ENCODE results near the gene CDCP2.
"Not testable (repeated sequence)": the region's sequence is repeated elsewhere in the genome, so short reads cannot be mapped to it uniquely, and the experiment has no call there.

Gene CDCP2

DNA sequence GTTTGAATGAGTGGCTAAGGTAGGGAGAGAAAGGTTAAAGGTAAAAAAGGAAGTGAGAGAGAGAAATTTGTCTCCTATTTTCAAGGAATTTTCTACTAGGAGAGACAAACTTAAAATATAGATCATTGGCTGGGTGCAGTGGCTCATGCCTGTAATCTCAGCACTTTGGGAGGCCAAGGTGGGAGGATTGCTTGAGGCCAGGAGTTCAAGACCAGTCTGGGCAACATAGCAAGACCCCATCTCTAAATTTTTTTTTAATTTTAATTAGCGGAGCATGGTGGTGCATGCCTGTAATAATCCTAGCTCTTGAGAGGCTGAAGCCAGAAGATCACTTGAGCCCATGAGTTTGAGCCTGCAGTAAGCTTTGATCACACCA is 58.1 kb downstream of the CDCP2 start:
- H2AK5ac ChIP-seq (ENCODE audit: low read length, severe bottlenecking); H3K14ac ChIP-seq (ENCODE audit: low read length in 2 of 2); H3K4me3 ChIP-seq (ENCODE audit: insufficient read depth in 1 of 2, low read depth in 1 of 2, low read length in 2 of 2); H3K4me2 ChIP-seq (ENCODE audit: low read length, poor library complexity, severe bottlenecking); H2BK12ac ChIP-seq (ENCODE audit: low read length in 2 of 2); H3K23ac ChIP-seq (ENCODE audit: low read length in 2 of 2); H3K27me3 ChIP-seq (ENCODE audit: control insufficient read depth in 1 of 2, insufficient read depth in 1 of 2, low read length in 2 of 2); H3K18ac ChIP-seq (ENCODE audit: low read depth in 1 of 2, low read length in 2 of 2); DNase-seq; H3K27ac ChIP-seq (ENCODE audit: low read length, poor library complexity, severe bottlenecking); H3K4ac ChIP-seq (ENCODE audit: low read depth in 1 of 2, low read length in 2 of 2); H4K8ac ChIP-seq (ENCODE audit: low read length); H2BK5ac ChIP-seq (ENCODE audit: low read depth, low read length, poor library complexity, severe bottlenecking); H3K9me3 ChIP-seq (ENCODE audit: control insufficient read depth, low read length); H3K4me1 ChIP-seq (ENCODE audit: control insufficient read depth, insufficient read depth, low read depth, low read length); H2BK120ac ChIP-seq (ENCODE audit: low read depth, low read length); H3K79me1 ChIP-seq (replicated peaks; ENCODE audit: low read length, poor library complexity, severe bottlenecking); H2AFZ ChIP-seq (ENCODE audit: low read depth, low read length); H2BK15ac ChIP-seq (ENCODE audit: low read depth, poor library complexity, severe bottlenecking); H3K9ac ChIP-seq (ENCODE audit: low read length); H4K91ac ChIP-seq (ENCODE audit: low read length): not testable (repeated sequence)
- H3K36me3 ChIP-seq (ENCODE audit: control insufficient read depth in 1 of 2, insufficient read depth in 2 of 2, low read depth in 1 of 2, low read length in 2 of 2), result peaks cover 8 to 27% of the 10 kb centered on the region in 2 experiments
- WGBS, result 100% methylated on average over 1 of the region's 1 CpG

- Histone ChIP-seq H3K36me3 (ENCODE audit: control insufficient read depth in 1 of 2, insufficient read depth in 2 of 2, low read depth in 1 of 2, low read length in 2 of 2) (peaks cover 8 to 30% of the 10 kb centered on the region in 2 experiments), H3K9ac (ENCODE audit: low read length) (no peak overlapping the region), H2BK5ac (ENCODE audit: low read depth, low read length, poor library complexity, severe bottlenecking) (no peak overlapping the region), H2BK120ac (ENCODE audit: low read depth, low read length) (no peak overlapping the region), H2AK5ac (ENCODE audit: low read length, severe bottlenecking) (no peak overlapping the region), H3K4ac (ENCODE audit: low read depth in 1 of 2, low read length in 2 of 2) (no peak overlapping the region), H4K8ac (ENCODE audit: low read length) (no peak overlapping the region), H3K4me1 (ENCODE audit: control insufficient read depth, insufficient read depth, low read depth, low read length) (no peaks in the 10 kb centered on the region), H2AFZ (ENCODE audit: low read depth, low read length) (no peak overlapping the region), H3K14ac (ENCODE audit: low read length in 2 of 2) (no peak overlapping the region), H4K91ac (ENCODE audit: low read length) (no peak overlapping the region), H3K9me3 (ENCODE audit: control insufficient read depth, low read length) (no peaks in the 10 kb centered on the region), H2BK15ac (ENCODE audit: low read depth, poor library complexity, severe bottlenecking) (no peak overlapping the region), H3K23ac (ENCODE audit: low read length in 2 of 2) (no peak overlapping the region), H3K4me3 (ENCODE audit: insufficient read depth in 1 of 2, low read depth in 1 of 2, low read length in 2 of 2) (no peak overlapping the region), H3K27ac (ENCODE audit: low read length, poor library complexity, severe bottlenecking) (no peak overlapping the region), H2BK12ac (ENCODE audit: low read length in 2 of 2) (no peak overlapping the region), H3K18ac (ENCODE audit: low read depth in 1 of 2, low read length in 2 of 2) (no peak overlapping the region), H3K4me2 (ENCODE audit: low read length, poor library complexity, severe bottlenecking) (no peak overlapping the region), H3K79me1 (replicated peaks; ENCODE audit: low read length, poor library complexity, severe bottlenecking) (no peaks in the 10 kb centered on the region), H3K27me3 (ENCODE audit: control insufficient read depth in 1 of 2, insufficient read depth in 1 of 2, low read length in 2 of 2) (no peaks in the 10 kb centered on the region)
- whole genome bisulfite sequencing, result 92% methylated on average over 4 of the region's 4 CpGs
- no peak for DNase-seq
Observed at GRCh38 chr1:54094001-54094729, 58.6 kb downstream of the CDCP2 start.

GRCh38 chr1:54091666-54092065 is 61.1 kb downstream of the CDCP2 start:
- Histone ChIP-seq H3K9ac (ENCODE audit: low read length) (no peak overlapping the region), H3K27ac (ENCODE audit: low read length, poor library complexity, severe bottlenecking) (no peak overlapping the region), H3K4me1 (ENCODE audit: control insufficient read depth, insufficient read depth, low read depth, low read length) (no peaks in the 10 kb centered on the region), H2BK15ac (ENCODE audit: low read depth, poor library complexity, severe bottlenecking) (no peak overlapping the region), H3K79me1 (replicated peaks; ENCODE audit: low read length, poor library complexity, severe bottlenecking) (no peaks in the 10 kb centered on the region), H3K9me3 (ENCODE audit: control insufficient read depth, low read length) (no peaks in the 10 kb centered on the region), H2BK5ac (ENCODE audit: low read depth, low read length, poor library complexity, severe bottlenecking) (no peak overlapping the region), H2BK120ac (ENCODE audit: low read depth, low read length) (no peak overlapping the region), H2AK5ac (ENCODE audit: low read length, severe bottlenecking) (no peak overlapping the region), H4K8ac (ENCODE audit: low read length) (no peak overlapping the region), H3K36me3 (ENCODE audit: control insufficient read depth in 1 of 2, insufficient read depth in 2 of 2, low read depth in 1 of 2, low read length in 2 of 2) (peaks cover 5 to 17% of the 10 kb centered on the region in 2 experiments), H3K14ac (ENCODE audit: low read length in 2 of 2) (no peak overlapping the region), H3K4ac (ENCODE audit: low read depth in 1 of 2, low read length in 2 of 2) (no peak overlapping the region), H2AFZ (ENCODE audit: low read depth, low read length) (no peak overlapping the region), H3K4me2 (ENCODE audit: low read length, poor library complexity, severe bottlenecking) (no peak overlapping the region), H4K91ac (ENCODE audit: low read length) (no peak overlapping the region), H2BK12ac (ENCODE audit: low read length in 2 of 2) (no peak overlapping the region), H3K23ac (ENCODE audit: low read length in 2 of 2) (no peak overlapping the region), H3K27me3 (ENCODE audit: control insufficient read depth in 1 of 2, insufficient read depth in 1 of 2, low read length in 2 of 2) (no peaks in the 10 kb centered on the region), H3K18ac (ENCODE audit: low read depth in 1 of 2, low read length in 2 of 2) (no peak overlapping the region), H3K4me3 (ENCODE audit: insufficient read depth in 1 of 2, low read depth in 1 of 2, low read length in 2 of 2) (no peak overlapping the region)
- DNase-seq, result no peak
- WGBS, result 100% methylated on average over 2 of the region's 3 CpGs

DNA sequence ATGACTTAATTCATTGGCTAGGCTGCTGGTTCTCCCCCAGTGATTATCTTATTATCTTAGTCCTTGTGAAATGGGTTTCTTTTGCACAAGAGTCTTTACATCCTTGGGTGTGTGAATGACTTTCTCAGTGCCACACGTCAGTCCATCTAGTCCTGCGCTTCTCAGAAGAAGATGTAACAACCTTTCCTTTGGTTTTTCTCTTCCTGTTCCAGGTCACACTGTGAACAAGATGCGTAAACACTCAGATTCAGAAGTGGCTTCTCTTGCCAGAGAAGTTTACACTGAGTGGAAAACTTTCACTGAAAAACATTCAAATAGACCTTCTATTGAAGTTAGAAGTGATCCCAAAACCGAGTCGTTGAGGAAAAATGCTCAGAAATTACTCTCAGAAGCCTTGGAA is 64.4 kb downstream of the CDCP2 start:
- H2BK120ac ChIP-seq (ENCODE audit: low read depth, low read length), result no peak overlapping the region
- no peak overlapping the region for H2AFZ ChIP-seq (ENCODE audit: low read depth, low read length)
- H3K4me2 ChIP-seq (ENCODE audit: low read length, poor library complexity, severe bottlenecking), result no peak overlapping the region
- no peak overlapping the region for H4K91ac ChIP-seq (ENCODE audit: low read length)
- H3K18ac ChIP-seq (ENCODE audit: low read depth in 1 of 2, low read length in 2 of 2), result no peak overlapping the region
- no peak overlapping the region for H2BK5ac ChIP-seq (ENCODE audit: low read depth, low read length, poor library complexity, severe bottlenecking)
- H3K14ac ChIP-seq (ENCODE audit: low read length in 2 of 2), result no peak overlapping the region
- no peaks in the 10 kb centered on the region for H3K79me1 ChIP-seq (replicated peaks; ENCODE audit: low read length, poor library complexity, severe bottlenecking)
- 77% methylated on average over 3 of the region's 5 CpGs for WGBS
- no peak overlapping the region for H2AK5ac ChIP-seq (ENCODE audit: low read length, severe bottlenecking)
- H4K8ac ChIP-seq (ENCODE audit: low read length), result no peak overlapping the region
- H3K4ac ChIP-seq (ENCODE audit: low read depth in 1 of 2, low read length in 2 of 2), result no peak overlapping the region
- H3K9ac ChIP-seq (ENCODE audit: low read length), result no peak overlapping the region
- no peak for DNase-seq
- H3K23ac ChIP-seq (ENCODE audit: low read length in 2 of 2), result no peak overlapping the region
- no peaks in the 10 kb centered on the region for H3K27me3 ChIP-seq (ENCODE audit: control insufficient read depth in 1 of 2, insufficient read depth in 1 of 2, low read length in 2 of 2)
- H3K4me1 ChIP-seq (ENCODE audit: control insufficient read depth, insufficient read depth, low read depth, low read length), result no peaks in the 10 kb centered on the region
- H3K36me3 ChIP-seq (ENCODE audit: control insufficient read depth in 1 of 2, insufficient read depth in 2 of 2, low read depth in 1 of 2, low read length in 2 of 2), result peaks cover 0 to 12% of the 10 kb centered on the region in 2 experiments
- H2BK12ac ChIP-seq (ENCODE audit: low read length in 2 of 2), result no peak overlapping the region
- H3K4me3 ChIP-seq (ENCODE audit: insufficient read depth in 1 of 2, low read depth in 1 of 2, low read length in 2 of 2), result no peak overlapping the region
- H2BK15ac ChIP-seq (ENCODE audit: low read depth, poor library complexity, severe bottlenecking), result no peak overlapping the region
- no peaks in the 10 kb centered on the region for H3K9me3 ChIP-seq (ENCODE audit: control insufficient read depth, low read length)
- H3K27ac ChIP-seq (ENCODE audit: low read length, poor library complexity, severe bottlenecking), result no peak overlapping the region
